HEK293 (cell line): ENCODE measurements around the gene TEX53.

Source experiments
- CTCF ChIA-PET: fragments of 350-600 bp; formaldehyde crosslinking; extraction: SDS; loops from one replicate; lab custom pipeline; 2021; ENCODE audit warnings: antibody characterized with exemption; lab: Yijun Ruan, JAX
- POLR2A ChIA-PET: fragments of 300-600 bp; formaldehyde crosslinking; extraction: SDS; loops from one replicate; lab custom pipeline; 2020; ENCODE audit warnings: antibody characterized with exemption, inconsistent platforms; lab: Yijun Ruan, JAX
- H3K27ac ChIP-seq: fragments of 200-500 bp; sonication (Bioruptor generic); 2 replicates; pipeline ENCODE4 v1.5.1; 2014; ENCODE audit warnings: low read depth, low read length, control low read depth, inconsistent platforms; ENCODE audit errors: extremely low read depth
- H3K36me3 ChIP-seq, 2 experiments: fragments of 200-500 bp in 1 of 2; sonication (Bioruptor generic) in 1 of 2; 1 replicate in 1 of 2; 2 replicates in 1 of 2; pipeline ENCODE4 v1.5.1; 2014 to 2017; ENCODE audit warnings: inconsistent platforms in 2 of 2, low read length in 2 of 2; ENCODE audit not compliant: control insufficient read depth in 2 of 2, insufficient read depth in 1 of 2
- H3K4me1 ChIP-seq: fragments of 200-500 bp; sonication (Bioruptor generic); 2 replicates; pipeline ENCODE4 v1.5.1; 2014; ENCODE audit warnings: mild to moderate bottlenecking, low read length, inconsistent platforms; ENCODE audit not compliant: control insufficient read depth, insufficient read depth
- H3K4me3 ChIP-seq: 2 replicates; pipeline ENCODE4 v1.5.1; 2011; ENCODE audit warnings: low read depth, mild to moderate bottlenecking, control low read depth, low read length, moderate library complexity
- H3K9me3 ChIP-seq: fragments of 200-500 bp; sonication (Bioruptor generic); 2 replicates; pipeline ENCODE4 v1.5.1; 2014; ENCODE audit warnings: low read depth, low read length, inconsistent platforms; ENCODE audit not compliant: control insufficient read depth, insufficient read depth
- OSR2 ChIP-seq: fragments of 450-650 bp; formaldehyde crosslinking; IDR thresholded peaks from 2 replicates; pipeline ENCODE4 v1.5.1; 2016; ENCODE audit warnings: missing biosample characterization, missing genetic modification characterization
- SALL2 ChIP-seq: fragments of 450-650 bp; formaldehyde crosslinking; IDR thresholded peaks from 2 replicates; pipeline ENCODE4 v1.5.0; 2017; ENCODE audit warnings: missing biosample characterization, mild to moderate bottlenecking, missing genetic modification characterization, borderline replicate concordance
- YY1 ChIP-seq: fragments of 450-650 bp; formaldehyde crosslinking; IDR thresholded peaks from 2 replicates; pipeline ENCODE4 v1.5.1; 2018; ENCODE audit warnings: missing biosample characterization, missing genetic modification characterization
- ZFP69B ChIP-seq: fragments of 450-650 bp; formaldehyde crosslinking; IDR thresholded peaks from 2 replicates; pipeline ENCODE4 v1.5.1; 2016; ENCODE audit warnings: missing biosample characterization, missing genetic modification characterization
- ZIC2 ChIP-seq: fragments of 450-650 bp; formaldehyde crosslinking; IDR thresholded peaks from 2 replicates; pipeline ENCODE4 v1.5.1; 2016; ENCODE audit warnings: missing biosample characterization, missing genetic modification characterization
- ZNF157 ChIP-seq: fragments of 450-650 bp; formaldehyde crosslinking; IDR thresholded peaks from 2 replicates; pipeline ENCODE4 v1.5.1; 2016; ENCODE audit warnings: missing biosample characterization, missing genetic modification characterization
- ZNF266 ChIP-seq: fragments of 450-650 bp; formaldehyde crosslinking; IDR thresholded peaks from 2 replicates; pipeline ENCODE4 v1.5.1; 2016; ENCODE audit warnings: missing biosample characterization, missing genetic modification characterization, low read depth
- ZNF274 ChIP-seq, 2 experiments: fragments of 200-500 bp in 1 of 2; fragments of 450-650 bp in 1 of 2; sonication (Bioruptor generic) in 1 of 2; formaldehyde crosslinking in 1 of 2; IDR thresholded peaks; 2 replicates each; pipeline versions ENCODE4 v1.5.1 to v1.6.1; 2014 to 2016; ENCODE audit warnings: borderline replicate concordance in 1 of 2, inconsistent platforms in 1 of 2, low read length in 1 of 2, missing biosample characterization in 1 of 2, missing genetic modification characterization in 1 of 2
- ZNF521 ChIP-seq: fragments of 450-650 bp; formaldehyde crosslinking; IDR thresholded peaks from 2 replicates; pipeline ENCODE4 v1.5.1; 2017; ENCODE audit warnings: missing biosample characterization, mild to moderate bottlenecking, missing genetic modification characterization
- ZNF548 ChIP-seq: fragments of 450-650 bp; formaldehyde crosslinking; IDR thresholded peaks from 2 replicates; pipeline ENCODE4 v1.5.1; 2016; ENCODE audit warnings: missing biosample characterization, missing genetic modification characterization
- ZNF660 ChIP-seq: fragments of 450-650 bp; IDR thresholded peaks from 2 replicates; pipeline ENCODE4 v1.5.1; 2018; ENCODE audit warnings: missing biosample characterization, mild to moderate bottlenecking, missing genetic modification characterization
- ZNF707 ChIP-seq: fragments of 450-650 bp; formaldehyde crosslinking; IDR thresholded peaks from 2 replicates; pipeline ENCODE4 v1.5.1; 2016; ENCODE audit warnings: missing biosample characterization, missing genetic modification characterization
- ZNF830 ChIP-seq: fragments of 450-650 bp; IDR thresholded peaks from 2 replicates; pipeline ENCODE4 v1.5.0; 2018; ENCODE audit warnings: missing biosample characterization, missing genetic modification characterization, low read depth, mild to moderate bottlenecking, moderate library complexity
- ZSCAN16 ChIP-seq: fragments of 450-650 bp; formaldehyde crosslinking; IDR thresholded peaks from 2 replicates; pipeline ENCODE4 v1.5.1; 2016; ENCODE audit warnings: missing biosample characterization, missing genetic modification characterization
- ZSCAN23 ChIP-seq: fragments of 450-650 bp; formaldehyde crosslinking; IDR thresholded peaks from 2 replicates; pipeline ENCODE4 v1.5.1; 2016; ENCODE audit warnings: missing biosample characterization, missing genetic modification characterization
- TF ChIP-seq, protein P1 (sequence below): fragments of 450-650 bp; formaldehyde crosslinking; IDR thresholded peaks from 2 replicates; pipeline ENCODE4 v1.5.1; 2016; ENCODE audit warnings: missing biosample characterization, missing genetic modification characterization
- TF ChIP-seq, protein P2 (sequence below): fragments of 450-650 bp; formaldehyde crosslinking; IDR thresholded peaks from 2 replicates; pipeline ENCODE4 v1.5.1; 2017; ENCODE audit warnings: missing biosample characterization, missing genetic modification characterization
- TF ChIP-seq, protein P3 (sequence below): fragments of 450-650 bp; formaldehyde crosslinking; IDR thresholded peaks from 2 replicates; pipeline ENCODE4 v1.5.1; 2017; ENCODE audit warnings: missing biosample characterization, mild to moderate bottlenecking, missing genetic modification characterization, moderate library complexity
- TF ChIP-seq, protein P4 (sequence below): fragments of 450-650 bp; IDR thresholded peaks from 2 replicates; pipeline ENCODE4 v1.5.1; 2018; ENCODE audit warnings: missing biosample characterization, missing genetic modification characterization

The TEX53 gene

DNA sequence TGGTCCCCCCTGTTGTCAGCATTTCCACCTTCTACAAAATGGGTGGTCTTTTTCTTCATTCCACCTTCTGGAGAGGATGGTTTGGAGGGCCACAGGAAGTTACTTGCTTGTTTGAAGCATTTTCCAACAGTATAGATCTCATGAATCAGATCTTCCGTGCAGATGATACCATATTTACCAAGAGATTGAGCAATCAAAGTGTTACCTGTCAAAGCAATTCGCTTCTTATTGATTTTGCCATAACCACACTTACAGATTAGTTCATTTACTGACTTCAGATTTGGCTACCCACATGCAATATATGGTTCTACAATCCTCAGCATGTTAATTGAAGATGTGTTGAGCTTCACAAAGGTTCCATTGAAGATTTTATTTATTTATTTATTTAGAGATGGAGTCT lies 38.3 kb upstream of the TEX53 start:
- no peak for TF ChIP-seq ZIC2 (tag by site-specific recombination)
- TF ChIP-seq, protein P1, sequence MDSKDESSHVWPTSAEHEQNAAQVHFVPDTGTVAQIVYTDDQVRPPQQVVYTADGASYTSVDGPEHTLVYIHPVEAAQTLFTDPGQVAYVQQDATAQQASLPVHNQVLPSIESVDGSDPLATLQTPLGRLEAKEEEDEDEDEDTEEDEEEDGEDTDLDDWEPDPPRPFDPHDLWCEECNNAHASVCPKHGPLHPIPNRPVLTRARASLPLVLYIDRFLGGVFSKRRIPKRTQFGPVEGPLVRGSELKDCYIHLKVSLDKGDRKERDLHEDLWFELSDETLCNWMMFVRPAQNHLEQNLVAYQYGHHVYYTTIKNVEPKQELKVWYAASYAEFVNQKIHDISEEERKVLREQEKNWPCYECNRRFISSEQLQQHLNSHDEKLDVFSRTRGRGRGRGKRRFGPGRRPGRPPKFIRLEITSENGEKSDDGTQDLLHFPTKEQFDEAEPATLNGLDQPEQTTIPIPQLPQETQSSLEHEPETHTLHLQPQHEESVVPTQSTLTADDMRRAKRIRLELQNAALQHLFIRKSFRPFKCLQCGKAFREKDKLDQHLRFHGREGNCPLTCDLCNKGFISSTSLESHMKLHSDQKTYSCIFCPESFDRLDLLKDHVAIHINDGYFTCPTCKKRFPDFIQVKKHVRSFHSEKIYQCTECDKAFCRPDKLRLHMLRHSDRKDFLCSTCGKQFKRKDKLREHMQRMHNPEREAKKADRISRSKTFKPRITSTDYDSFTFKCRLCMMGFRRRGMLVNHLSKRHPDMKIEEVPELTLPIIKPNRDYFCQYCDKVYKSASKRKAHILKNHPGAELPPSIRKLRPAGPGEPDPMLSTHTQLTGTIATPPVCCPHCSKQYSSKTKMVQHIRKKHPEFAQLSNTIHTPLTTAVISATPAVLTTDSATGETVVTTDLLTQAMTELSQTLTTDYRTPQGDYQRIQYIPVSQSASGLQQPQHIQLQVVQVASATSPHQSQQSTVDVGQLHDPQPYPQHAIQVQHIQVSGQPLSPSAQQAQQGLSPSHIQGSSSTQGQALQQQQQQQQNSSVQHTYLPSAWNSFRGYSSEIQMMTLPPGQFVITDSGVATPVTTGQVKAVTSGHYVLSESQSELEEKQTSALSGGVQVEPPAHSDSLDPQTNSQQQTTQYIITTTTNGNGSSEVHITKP (tag by site-specific recombination) = no peak
- TF ChIP-seq, protein P2, sequence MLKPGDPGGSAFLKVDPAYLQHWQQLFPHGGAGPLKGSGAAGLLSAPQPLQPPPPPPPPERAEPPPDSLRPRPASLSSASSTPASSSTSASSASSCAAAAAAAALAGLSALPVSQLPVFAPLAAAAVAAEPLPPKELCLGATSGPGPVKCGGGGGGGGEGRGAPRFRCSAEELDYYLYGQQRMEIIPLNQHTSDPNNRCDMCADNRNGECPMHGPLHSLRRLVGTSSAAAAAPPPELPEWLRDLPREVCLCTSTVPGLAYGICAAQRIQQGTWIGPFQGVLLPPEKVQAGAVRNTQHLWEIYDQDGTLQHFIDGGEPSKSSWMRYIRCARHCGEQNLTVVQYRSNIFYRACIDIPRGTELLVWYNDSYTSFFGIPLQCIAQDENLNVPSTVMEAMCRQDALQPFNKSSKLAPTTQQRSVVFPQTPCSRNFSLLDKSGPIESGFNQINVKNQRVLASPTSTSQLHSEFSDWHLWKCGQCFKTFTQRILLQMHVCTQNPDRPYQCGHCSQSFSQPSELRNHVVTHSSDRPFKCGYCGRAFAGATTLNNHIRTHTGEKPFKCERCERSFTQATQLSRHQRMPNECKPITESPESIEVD (tag by site-specific recombination) = no peak
- TF ChIP-seq ZNF274 (IDR thresholded peaks at IDR 0.05; ENCODE audit: low read length) = no peak
- no peak for TF ChIP-seq ZNF274 (tag by site-specific recombination; IDR thresholded peaks at IDR 0.05; ENCODE audit: borderline replicate concordance)
- no peak for TF ChIP-seq YY1 (tag by site-specific recombination)
- no peak for TF ChIP-seq ZNF521 (tag by site-specific recombination)
- no peak for TF ChIP-seq ZNF707
- TF ChIP-seq ZNF157 = no peak
- Histone ChIP-seq H3K36me3 (no peaks in the 10 kb centered on the region), H3K4me1 (no peaks in the 10 kb centered on the region), H3K9me3 (no peaks in the 10 kb centered on the region), H3K4me3 (no peak overlapping the region), H3K27ac (no peak overlapping the region)
- ChIA-PET POLR2A (interaction anchor here (0.7 to 1.1 kb wide), 2 partner anchors 18 to 21 kb away, joined by 4 read pairs; no protein-coding TSS in a partner anchor), CTCF (interaction anchor here (1.0 kb wide), 1 partner anchor 211 kb away, joined by 4 read pairs; no protein-coding TSS in a partner anchor)

GRCh38 chr9:114694719-114695269 lies 37.2 kb upstream of the TEX53 start:
- H3K36me3 ChIP-seq = no peaks in the 10 kb centered on the region
- ChIA-PET POLR2A (no interaction called here), CTCF (interaction anchor here (0.6 to 1.3 kb wide), 2 partner anchors 41 to 658 kb away, joined by 3 to 4 read pairs; no protein-coding TSS in a partner anchor)
- no peak overlapping the region for H3K4me3 ChIP-seq
- H3K27ac ChIP-seq = no peak overlapping the region
- no peak for TF ChIP-seq ZNF660
- no peak for TF ChIP-seq ZNF707
- no peak for TF ChIP-seq ZNF157
- no peak for TF ChIP-seq ZFP69B
- no peak for TF ChIP-seq SALL2
- TF ChIP-seq ZSCAN16 (tag by site-specific recombination) = no peak
- TF ChIP-seq YY1 (tag by site-specific recombination) = no peak
- TF ChIP-seq, protein P3, sequence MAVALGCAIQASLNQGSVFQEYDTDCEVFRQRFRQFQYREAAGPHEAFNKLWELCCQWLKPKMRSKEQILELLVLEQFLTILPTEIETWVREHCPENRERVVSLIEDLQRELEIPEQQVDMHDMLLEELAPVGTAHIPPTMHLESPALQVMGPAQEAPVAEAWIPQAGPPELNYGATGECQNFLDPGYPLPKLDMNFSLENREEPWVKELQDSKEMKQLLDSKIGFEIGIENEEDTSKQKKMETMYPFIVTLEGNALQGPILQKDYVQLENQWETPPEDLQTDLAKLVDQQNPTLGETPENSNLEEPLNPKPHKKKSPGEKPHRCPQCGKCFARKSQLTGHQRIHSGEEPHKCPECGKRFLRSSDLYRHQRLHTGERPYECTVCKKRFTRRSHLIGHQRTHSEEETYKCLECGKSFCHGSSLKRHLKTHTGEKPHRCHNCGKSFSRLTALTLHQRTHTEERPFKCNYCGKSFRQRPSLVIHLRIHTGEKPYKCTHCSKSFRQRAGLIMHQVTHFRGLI = no peak
- TF ChIP-seq, protein P4, sequence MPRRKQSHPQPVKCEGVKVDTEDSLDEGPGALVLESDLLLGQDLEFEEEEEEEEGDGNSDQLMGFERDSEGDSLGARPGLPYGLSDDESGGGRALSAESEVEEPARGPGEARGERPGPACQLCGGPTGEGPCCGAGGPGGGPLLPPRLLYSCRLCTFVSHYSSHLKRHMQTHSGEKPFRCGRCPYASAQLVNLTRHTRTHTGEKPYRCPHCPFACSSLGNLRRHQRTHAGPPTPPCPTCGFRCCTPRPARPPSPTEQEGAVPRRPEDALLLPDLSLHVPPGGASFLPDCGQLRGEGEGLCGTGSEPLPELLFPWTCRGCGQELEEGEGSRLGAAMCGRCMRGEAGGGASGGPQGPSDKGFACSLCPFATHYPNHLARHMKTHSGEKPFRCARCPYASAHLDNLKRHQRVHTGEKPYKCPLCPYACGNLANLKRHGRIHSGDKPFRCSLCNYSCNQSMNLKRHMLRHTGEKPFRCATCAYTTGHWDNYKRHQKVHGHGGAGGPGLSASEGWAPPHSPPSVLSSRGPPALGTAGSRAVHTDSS (tag by site-specific recombination) = no peak
- TF ChIP-seq ZSCAN23 (tag by site-specific recombination) = no peak
- TF ChIP-seq ZNF266 (tag by site-specific recombination) = no peak
- TF ChIP-seq ZNF548 = no peak
- TF ChIP-seq OSR2 (tag by site-specific recombination) = no peak
- TF ChIP-seq ZNF830 (tag by site-specific recombination) = no peak
- H3K4me1 ChIP-seq = no peaks in the 10 kb centered on the region
- H3K9me3 ChIP-seq = no peaks in the 10 kb centered on the region
